H1 (cell line): ENCODE measurements around the gene MAP7D2. TPM values are rescaled to one million over a fixed set of nuclear protein-coding genes. Genes with fewer than 3 reads are reported as not detected.

ENCODE experiments used
- CTCF ChIA-PET: fragments of 300-600 bp; sonication (Branson Sonifier 250); formaldehyde crosslinking; loops from one replicate; lab custom pipeline; 2021; ENCODE audit not compliant: partially characterized antibody; lab: Charles Lee
- POLR2A ChIA-PET: fragments of 300-600 bp; sonication (Branson Sonifier 250); formaldehyde crosslinking; loops from one replicate; lab custom pipeline; 2021; ENCODE audit warnings: inconsistent platforms; ENCODE audit not compliant: partially characterized antibody; lab: Charles Lee
- DNase-seq, 2 experiments: peaks; one replicate each; pipeline versions ENCODE4 v3.0.0 to v3.0.0-alpha.2; 2010 to 2022; ENCODE audit warnings: low spot score in 2 of 2, low read depth in 1 of 2, mixed read lengths in 1 of 2
- FAIRE-seq: peaks from 2 replicates; lab custom pipeline; 2011; peaks lifted over from hg19 to GRCh38; lab: Jason Lieb, UNC
- H2AFZ ChIP-seq: 2 replicates; pipeline ENCODE4 v1.8.1; 2012; ENCODE audit warnings: low read length, inconsistent platforms
- H2AK5ac ChIP-seq: 2 replicates; pipeline ENCODE4 v1.6.1; 2013; ENCODE audit warnings: low read depth, low read length
- H2BK120ac ChIP-seq: replicated peaks from 2 replicates; pipeline ENCODE3; 2013; ENCODE audit warnings: low read depth, low read length, inconsistent platforms
- H2BK12ac ChIP-seq: 2 replicates; pipeline ENCODE4 v1.6.1; 2013; ENCODE audit warnings: low read depth, low read length
- H2BK15ac ChIP-seq: 2 replicates; pipeline ENCODE4 v1.6.1; 2013; ENCODE audit warnings: low read length
- H2BK20ac ChIP-seq: 2 replicates; pipeline ENCODE4 v1.6.1; 2013; ENCODE audit warnings: low read length
- H2BK5ac ChIP-seq: 2 replicates; pipeline ENCODE4 v1.6.1; 2013; ENCODE audit warnings: low read depth, low read length
- H3K14ac ChIP-seq: 2 replicates; pipeline ENCODE4 v1.6.1; 2013; ENCODE audit warnings: inconsistent platforms; ENCODE audit not compliant: insufficient read length
- H3K18ac ChIP-seq: 2 replicates; pipeline ENCODE4 v1.6.1; 2013; ENCODE audit warnings: low read length; ENCODE audit errors: extremely low read depth
- H3K23ac ChIP-seq: 2 replicates; pipeline ENCODE4 v1.6.1; 2013; ENCODE audit warnings: inconsistent platforms; ENCODE audit not compliant: insufficient read length
- H3K23me2 ChIP-seq: 2 replicates; pipeline ENCODE4 v1.6.1; 2013; ENCODE audit warnings: low read depth, low read length
- H3K27ac ChIP-seq: 2 replicates; pipeline ENCODE4 v1.6.1; 2011; ENCODE audit warnings: low read depth, low read length, inconsistent platforms
- H3K27me3 ChIP-seq, 4 experiments: replicated peaks in 1 of 4; 1 replicate in 1 of 4; 2 replicates in 3 of 4; pipeline versions ENCODE4 v1.6.1 to v1.8.1; 2011 to 2013; ENCODE audit warnings: low read length in 3 of 4, mild to moderate bottlenecking in 3 of 4, inconsistent platforms in 2 of 4, mixed read lengths in 2 of 4, moderate library complexity in 1 of 4; ENCODE audit not compliant: control insufficient read depth in 3 of 4, insufficient read depth in 3 of 4; ENCODE audit errors: extremely low read depth in 1 of 4
- H3K36me3 ChIP-seq, 4 experiments: 2 replicates each; pipeline versions ENCODE4 v1.6.1 to v1.8.1; 2011 to 2013; ENCODE audit warnings: mild to moderate bottlenecking in 4 of 4, low read length in 3 of 4, moderate library complexity in 2 of 4, control low read depth in 1 of 4, inconsistent platforms in 1 of 4; ENCODE audit not compliant: insufficient read depth in 4 of 4, control insufficient read depth in 2 of 4
- H3K4ac ChIP-seq: replicated peaks from 2 replicates; pipeline ENCODE3; 2013; ENCODE audit warnings: low read length, low read depth, mixed read lengths, inconsistent platforms; ENCODE audit not compliant: insufficient read length
- H3K4me1 ChIP-seq, 4 experiments: replicated peaks in 1 of 4; 1 replicate in 1 of 4; 2 replicates in 3 of 4; pipeline versions ENCODE4 v1.6.1 to v1.8.1; 2011 to 2013; ENCODE audit warnings: low read length in 3 of 4, inconsistent platforms in 2 of 4, mixed read lengths in 1 of 4; ENCODE audit not compliant: insufficient read depth in 4 of 4, control insufficient read depth in 3 of 4
- H3K4me2 ChIP-seq, 2 experiments: 2 replicates each; pipeline versions ENCODE4 v1.6.1 to v1.8.1; 2011 to 2013; ENCODE audit warnings: low read depth in 2 of 2, low read length in 2 of 2, control low read depth in 1 of 2, inconsistent platforms in 1 of 2, mild to moderate bottlenecking in 1 of 2; ENCODE audit not compliant: insufficient read depth in 1 of 2
- H3K4me3 ChIP-seq, 4 experiments: fragments of 200-600, 300-600 bp in 1 of 4; sonication (generic), shearing (Covaris generic), sonication (Bioruptor Twin) in 1 of 4; 2 replicates each; pipeline versions ENCODE4 v1.5.1 to v1.8.1; 2011 to 2016; ENCODE audit warnings: low read length in 4 of 4, low read depth in 3 of 4, control low read depth in 2 of 4, inconsistent platforms in 2 of 4, mild to moderate bottlenecking in 2 of 4, mixed read lengths in 1 of 4, moderate library complexity in 1 of 4; ENCODE audit not compliant: insufficient read depth in 2 of 4; ENCODE audit errors: extremely low read depth in 1 of 4
- H3K56ac ChIP-seq: replicated peaks from 2 replicates; pipeline ENCODE3; 2013; ENCODE audit warnings: low read depth, mild to moderate bottlenecking, mixed read lengths, low read length, inconsistent platforms; ENCODE audit not compliant: insufficient read length
- H3K79me1 ChIP-seq: 2 replicates; pipeline ENCODE4 v1.6.1; 2013; ENCODE audit warnings: low read depth, low read length, control low read depth
- H3K79me2 ChIP-seq, 2 experiments: 2 replicates each; pipeline versions ENCODE4 v1.6.1 to v1.8.1; 2012 to 2013; ENCODE audit warnings: low read length in 2 of 2, mild to moderate bottlenecking in 2 of 2, inconsistent platforms in 1 of 2; ENCODE audit not compliant: insufficient read depth in 2 of 2, control insufficient read depth in 1 of 2
- H3K9ac ChIP-seq, 4 experiments: replicated peaks in 1 of 4; 1 replicate in 1 of 4; 2 replicates in 3 of 4; pipeline versions ENCODE4 v1.6.1 to v1.8.1; 2011 to 2013; ENCODE audit warnings: low read depth in 3 of 4, low read length in 3 of 4, control low read depth in 2 of 4, mild to moderate bottlenecking in 2 of 4, moderate library complexity in 2 of 4, inconsistent platforms in 1 of 4; ENCODE audit errors: extremely low read depth in 1 of 4
- H3K9me3 ChIP-seq, 2 experiments: 2 replicates each; pipeline versions ENCODE4 v1.6.1 to v1.8.1; 2012 to 2013; ENCODE audit warnings: mild to moderate bottlenecking in 2 of 2, moderate library complexity in 2 of 2, control low read depth in 1 of 2, inconsistent platforms in 1 of 2, low read depth in 1 of 2, low read length in 1 of 2, mixed read lengths in 1 of 2; ENCODE audit not compliant: insufficient read depth in 2 of 2
- H4K20me1 ChIP-seq, 2 experiments: replicated peaks in 1 of 2; 2 replicates each; pipeline versions ENCODE3 to v1.8.1; 2011 to 2013; ENCODE audit warnings: inconsistent platforms in 2 of 2, low read length in 2 of 2, mild to moderate bottlenecking in 1 of 2; ENCODE audit not compliant: insufficient read depth in 2 of 2, control insufficient read depth in 1 of 2
- H4K5ac ChIP-seq: 2 replicates; pipeline ENCODE4 v1.6.1; 2013; ENCODE audit warnings: low read length, low read depth, mixed read lengths, inconsistent platforms; ENCODE audit not compliant: insufficient read length
- H4K8ac ChIP-seq: 2 replicates; pipeline ENCODE4 v1.8.0; 2013; ENCODE audit warnings: mild to moderate bottlenecking, moderate library complexity, low read length, inconsistent platforms; ENCODE audit not compliant: insufficient read depth; ENCODE audit errors: extremely low read depth
- H4K91ac ChIP-seq: replicated peaks from 2 replicates; pipeline ENCODE3; 2013; ENCODE audit warnings: low read length, mixed read lengths, inconsistent platforms; ENCODE audit not compliant: insufficient read length
- ATF3 ChIP-seq: IDR thresholded peaks from 2 replicates; pipeline ENCODE4 v1.6.1; 2011; ENCODE audit warnings: low read depth, mild to moderate bottlenecking, low read length; ENCODE audit not compliant: insufficient read depth
- BCL11A ChIP-seq, 2 experiments: IDR thresholded peaks; one replicate each; pipeline ENCODE4 v1.6.1; 2011; ENCODE audit warnings: low read depth in 2 of 2, low read length in 2 of 2, mild to moderate bottlenecking in 2 of 2
- PHF8 ChIP-seq: fragments of 200-600 bp; sonication (generic); conservative IDR thresholded peaks from 2 replicates; pipeline ENCODE4 v1.7.1; 2012; ENCODE audit warnings: low read depth, mild to moderate bottlenecking, inconsistent platforms, low read length, moderate library complexity
- SIX5 ChIP-seq: IDR thresholded peaks from 2 replicates; pipeline ENCODE4 v1.6.1; 2011; ENCODE audit warnings: mild to moderate bottlenecking, low read depth, low read length
- TAF7 ChIP-seq: optimal IDR thresholded peaks from 2 replicates; pipeline ENCODE3; 2011; ENCODE audit warnings: low read depth, mild to moderate bottlenecking, inconsistent platforms, low read length, moderate library complexity, borderline replicate concordance
- ZNF274 ChIP-seq: IDR thresholded peaks from 2 replicates; pipeline ENCODE4 v1.7.0; 2012; ENCODE audit warnings: low read length, borderline replicate concordance; ENCODE audit errors: extremely low read depth
- polyA plus RNA-seq, 7 experiments: library from polyadenylated mRNA; depleted of rRNA in 3 of 7; stranded (reverse) in 5 of 7; unstranded in 2 of 7; fragments of >200 nt in 5 of 7; fragments of 200-250 nt in 2 of 7; gene quantifications; 1 replicate in 5 of 7; 2 replicates in 1 of 7; 4 replicates in 1 of 7; pipeline versions ENCODE4 v1.2.1 to v1.2.3, GENCODE V29; 2011 to 2013; ENCODE audit warnings: missing spikeins in 2 of 7, mixed read lengths in 2 of 7
- total RNA-seq: library from RNA; stranded (reverse); fragmentation: NEBNext Ultra II Directional; extraction: Animal tissue kit (Norgen Biotek cat#: 25700); gene quantifications from 2 replicates; pipeline ENCODE4 v1.2.1, GENCODE V29; 2021

MAP7D2 gene
- total and polyA plus RNA-seq, 2 of the 8 experiments (the other 6 are each of a cell fraction or from before 2014, with no cell fraction given), result 0.65 to 0.83 TPM

GRCh38 chrX:19975845-19976244, 140.9 kb downstream of the MAP7D2 start:
- DNase-seq (no peak), FAIRE-seq (no peak)
- ChIA-PET POLR2A (no interaction called here), CTCF (no interaction called here)
- Histone ChIP-seq H4K5ac (no peak overlapping the region), H3K36me3 (no peaks in the 10 kb centered on the region), H3K23ac (no peak overlapping the region), H3K56ac (no peak overlapping the region), H3K79me2 (peaks cover 0 to 5% of the 10 kb centered on the region in 2 experiments; a peak in 1 of 4 replicates), H2BK120ac (no peak overlapping the region), H2BK5ac (no peak overlapping the region), H3K4me2 (no peak overlapping the region), H3K23me2 (no peaks in the 10 kb centered on the region), H3K18ac (no peak overlapping the region), H3K27ac (no peak overlapping the region), H2AK5ac (no peak overlapping the region), H3K27me3 (no peaks in the 10 kb centered on the region), H3K9me3 (no peaks in the 10 kb centered on the region), H4K91ac (no peak overlapping the region), H4K20me1 (no peaks in the 10 kb centered on the region), H3K14ac (no peak overlapping the region), H2BK20ac (no peak overlapping the region), H3K79me1 (no peaks in the 10 kb centered on the region), H3K9ac (no peak overlapping the region), H4K8ac (no peak overlapping the region), H2BK12ac (no peak overlapping the region), H2AFZ (no peak overlapping the region), H2BK15ac (no peak overlapping the region), H3K4ac (no peak overlapping the region), H3K4me1 (no peaks in the 10 kb centered on the region), H3K4me3 (no peak overlapping the region)
- no peak for TF ChIP-seq PHF8
- TF ChIP-seq TAF7, result no peak
- no peak for TF ChIP-seq BCL11A (IDR thresholded peaks at IDR 0.05; ENCODE audit: low read depth in 2 of 2, low read length in 2 of 2)
- no peak for TF ChIP-seq ZNF274
- no peak for TF ChIP-seq ATF3
- TF ChIP-seq SIX5, result no peak
